ENCODE results near the gene ZBTB38. TPM values are rescaled to one million over a fixed set of nuclear protein-coding genes. Genes with fewer than 3 reads are reported as not detected.
A peak's percentile ranks its signal among the peaks of the same experiment; 100 is the strongest.

Gene ZBTB38
- total and polyA plus RNA-seq, 2 of the 13 experiments (the other 11 are each of a cell fraction or from before 2014, with no cell fraction given): 26.8 to 51.7 TPM

DNA sequence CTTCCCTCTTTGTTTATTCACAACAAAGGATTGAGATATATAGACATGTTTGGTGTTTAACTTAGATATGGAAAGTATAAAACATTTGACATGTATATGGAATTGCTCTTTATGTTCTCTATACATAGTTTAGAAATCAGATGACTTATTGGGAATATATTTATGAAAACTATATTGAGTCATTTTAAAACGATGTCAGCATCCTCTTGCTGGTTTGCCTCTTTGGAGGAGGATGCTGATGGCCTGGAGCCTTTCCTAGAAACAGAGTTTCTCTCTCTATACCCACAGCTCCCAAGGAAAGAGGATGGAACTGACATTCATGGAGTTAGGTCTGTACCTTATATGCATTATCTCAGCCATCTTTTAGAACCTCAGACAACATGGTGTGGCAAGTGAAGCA, 40.3 kb downstream of the ZBTB38 start (continued):
- TF ChIP-seq ZNF367 (CRISPR knock-in tag; IDR thresholded peaks at IDR 0.05; ENCODE audit: borderline replicate concordance) (no peak), E2F5 (CRISPR knock-in tag; conservative IDR thresholded peaks at IDR 0.05) (no peak)
- TF ChIP-seq, protein P1, sequence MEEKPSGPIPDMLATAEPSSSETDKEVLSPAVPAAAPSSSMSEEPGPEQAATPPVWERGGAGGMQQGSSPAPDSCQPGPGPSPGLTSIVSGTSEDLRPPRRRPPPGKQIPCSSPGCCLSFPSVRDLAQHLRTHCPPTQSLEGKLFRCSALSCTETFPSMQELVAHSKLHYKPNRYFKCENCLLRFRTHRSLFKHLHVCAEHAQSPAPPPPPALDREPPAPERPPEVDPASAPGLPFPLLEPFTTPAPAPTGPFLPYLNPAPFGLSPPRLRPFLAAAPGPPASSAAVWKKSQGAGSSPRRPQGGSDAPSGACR (CRISPR knock-in tag; IDR thresholded peaks at IDR 0.05): no peak

DNA sequence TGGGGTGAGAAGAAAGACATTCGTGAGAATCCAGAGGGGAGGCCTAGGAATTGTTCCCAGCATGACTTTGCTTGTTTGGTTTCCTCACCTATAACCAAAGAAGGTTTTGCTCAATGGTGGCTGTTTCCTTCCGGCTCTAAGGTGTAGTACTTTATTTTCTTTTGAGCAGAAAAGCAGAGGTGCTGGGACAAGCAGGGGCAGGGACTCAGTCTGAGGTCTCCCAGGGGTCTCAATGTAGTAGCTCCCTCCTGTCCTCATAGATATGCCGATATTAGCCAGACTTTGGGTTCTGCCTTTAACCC, 41.6 kb downstream of the ZBTB38 start:
- H3K9ac ChIP-seq (ENCODE audit: insufficient read depth, low read depth, low read length): no peak overlapping the region; the same call in none of the 2 replicates
- TF ChIP-seq DNMT1 (CRISPR knock-in tag; IDR thresholded peaks at IDR 0.05) (no peak), NPAS2 (CRISPR knock-in tag; IDR thresholded peaks at IDR 0.05; ENCODE audit: borderline replicate concordance) (no peak), POLR2AphosphoS2 (IDR thresholded peaks at IDR 0.05; ENCODE audit: low read depth, low read length) (no peak), ESRRA (CRISPR knock-in tag; IDR thresholded peaks at IDR 0.05; ENCODE audit: low read depth) (no peak), NFRKB (IDR thresholded peaks at IDR 0.05) (no peak), ZNF605 (CRISPR knock-in tag; IDR thresholded peaks at IDR 0.05) (no peak), HDAC1 (CRISPR knock-in tag; IDR thresholded peaks at IDR 0.05) (no peak), KLF13 (CRISPR knock-in tag; IDR thresholded peaks at IDR 0.05) (no peak), ZNF343 (CRISPR knock-in tag; IDR thresholded peaks at IDR 0.05) (no peak), ZNF7 (CRISPR knock-in tag; IDR thresholded peaks at IDR 0.05) (no peak), CREM (IDR thresholded peaks at IDR 0.05) (no peak), CREM (CRISPR knock-in tag; IDR thresholded peaks at IDR 0.05) (no peak), ZNF670 (CRISPR knock-in tag; IDR thresholded peaks at IDR 0.05; ENCODE audit: borderline replicate concordance) (no peak), RARA (CRISPR knock-in tag; IDR thresholded peaks at IDR 0.05) (no peak), ZNF850 (CRISPR knock-in tag; conservative IDR thresholded peaks at IDR 0.05) (no peak), TBX3 (IDR thresholded peaks at IDR 0.05; ENCODE audit: borderline replicate concordance) (no peak)
- TF ChIP-seq, protein P2, sequence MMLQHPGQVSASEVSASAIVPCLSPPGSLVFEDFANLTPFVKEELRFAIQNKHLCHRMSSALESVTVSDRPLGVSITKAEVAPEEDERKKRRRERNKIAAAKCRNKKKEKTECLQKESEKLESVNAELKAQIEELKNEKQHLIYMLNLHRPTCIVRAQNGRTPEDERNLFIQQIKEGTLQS (CRISPR knock-in tag; IDR thresholded peaks at IDR 0.05): no peak
- TF ChIP-seq, protein P3, sequence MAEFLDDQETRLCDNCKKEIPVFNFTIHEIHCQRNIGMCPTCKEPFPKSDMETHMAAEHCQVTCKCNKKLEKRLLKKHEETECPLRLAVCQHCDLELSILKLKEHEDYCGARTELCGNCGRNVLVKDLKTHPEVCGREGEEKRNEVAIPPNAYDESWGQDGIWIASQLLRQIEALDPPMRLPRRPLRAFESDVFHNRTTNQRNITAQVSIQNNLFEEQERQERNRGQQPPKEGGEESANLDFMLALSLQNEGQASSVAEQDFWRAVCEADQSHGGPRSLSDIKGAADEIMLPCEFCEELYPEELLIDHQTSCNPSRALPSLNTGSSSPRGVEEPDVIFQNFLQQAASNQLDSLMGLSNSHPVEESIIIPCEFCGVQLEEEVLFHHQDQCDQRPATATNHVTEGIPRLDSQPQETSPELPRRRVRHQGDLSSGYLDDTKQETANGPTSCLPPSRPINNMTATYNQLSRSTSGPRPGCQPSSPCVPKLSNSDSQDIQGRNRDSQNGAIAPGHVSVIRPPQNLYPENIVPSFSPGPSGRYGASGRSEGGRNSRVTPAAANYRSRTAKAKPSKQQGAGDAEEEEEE (CRISPR knock-in tag; IDR thresholded peaks at IDR 0.05; ENCODE audit: borderline replicate concordance): no peak
- TF ChIP-seq, protein P4, sequence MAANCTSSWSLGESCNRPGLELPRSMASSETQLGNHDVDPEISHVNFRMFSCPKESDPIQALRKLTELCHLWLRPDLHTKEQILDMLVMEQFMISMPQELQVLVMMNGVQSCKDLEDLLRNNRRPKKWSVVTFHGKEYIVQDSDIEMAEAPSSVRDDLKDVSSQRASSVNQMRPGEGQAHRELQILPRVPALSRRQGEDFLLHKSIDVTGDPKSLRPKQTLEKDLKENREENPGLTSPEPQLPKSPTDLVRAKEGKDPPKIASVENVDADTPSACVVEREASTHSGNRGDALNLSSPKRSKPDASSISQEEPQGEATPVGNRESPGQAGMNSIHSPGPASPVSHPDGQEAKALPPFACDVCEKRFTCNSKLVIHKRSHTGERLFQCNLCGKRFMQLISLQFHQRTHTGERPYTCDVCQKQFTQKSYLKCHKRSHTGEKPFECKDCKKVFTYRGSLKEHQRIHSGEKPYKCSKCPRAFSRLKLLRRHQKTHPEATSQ (CRISPR knock-in tag; IDR thresholded peaks at IDR 0.05; ENCODE audit: borderline replicate concordance): no peak
- no TSS peak for BruUV-seq (replicated peaks)
- H4K20me1 ChIP-seq (ENCODE audit: insufficient read depth, low read length): no peaks in the 10 kb centered on the region
- peaks cover 65% of the 10 kb centered on the region for H3K4me1 ChIP-seq (ENCODE audit: insufficient read depth, low read length)
- WGBS (ENCODE audit: low lambda C conversion rate): 70% methylated on average over 3 of the region's 3 CpGs
- in situ Hi-C loops (cut with HindIII; ENCODE audit: extremely low pct_ligation_motif_present, low pct_unique_long_range_greater_than_20kb) (no loop called here), intact Hi-C loops (cut with micrococcal nuclease; ENCODE audit: unreplicated experiment) (loop anchor here (2.0 kb wide), 2 partner anchors 49 to 99 kb away; no protein-coding TSS in a partner anchor)
- H3K36me3 ChIP-seq (replicated peaks in 1 of 2; ENCODE audit: control insufficient read depth in 1 of 2, insufficient read depth in 2 of 2, low read length in 2 of 2): peaks cover 8 to 34% of the 10 kb centered on the region in 2 experiments
- ChIA-PET POLR2A (interaction anchor here (1.6 to 6.4 kb wide), 3 partner anchors 9 to 45 kb away, joined by 3 to 128 read pairs (median 15); no protein-coding TSS in a partner anchor), CTCF (ENCODE audit: low intra/inter-chr PET ratio, low total read pairs) (no interaction called here)
- peaks cover 11% of the 10 kb centered on the region for H3K79me2 ChIP-seq (ENCODE audit: insufficient read depth, low read length)
- H3K27me3 ChIP-seq (ENCODE audit: control insufficient read depth in 1 of 2, insufficient read depth in 2 of 2, low read length in 2 of 2): no peaks in the 10 kb centered on the region
- H3K27ac ChIP-seq (ENCODE audit: extremely low read length, insufficient read depth, low read length): peak overlapping the region; percentile 91
- H3K9me3 ChIP-seq (ENCODE audit: low read length): no peaks in the 10 kb centered on the region
- peak overlapping the region; percentile 40; the same call in 1 of the 2 replicates for H3K4me2 ChIP-seq (ENCODE audit: low read depth, low read length)
- H3K4me3 ChIP-seq (replicated peaks in 1 of 3; ENCODE audit: insufficient read depth in 1 of 3, low read depth in 2 of 3, low read length in 3 of 3): no peak overlapping the region
- H2AFZ ChIP-seq (ENCODE audit: low read length): no peak overlapping the region
- FAIRE-seq: no peak
- ATAC-seq: no peak
- DNase-seq (ENCODE audit: low spot score): no peak

Data from HepG2 (cell line).